ENCODE measurements around the gene ZNF792. TPM values are rescaled to one million over a fixed set of nuclear protein-coding genes. Genes with fewer than 3 reads are reported as not detected.

The ZNF792 gene
- total RNA-seq: 10 to 100 TPM in 2 of 4 donors, 1 to 10 TPM in 2; 4.4 to 16.5 (median 10.7) TPM

DNA sequence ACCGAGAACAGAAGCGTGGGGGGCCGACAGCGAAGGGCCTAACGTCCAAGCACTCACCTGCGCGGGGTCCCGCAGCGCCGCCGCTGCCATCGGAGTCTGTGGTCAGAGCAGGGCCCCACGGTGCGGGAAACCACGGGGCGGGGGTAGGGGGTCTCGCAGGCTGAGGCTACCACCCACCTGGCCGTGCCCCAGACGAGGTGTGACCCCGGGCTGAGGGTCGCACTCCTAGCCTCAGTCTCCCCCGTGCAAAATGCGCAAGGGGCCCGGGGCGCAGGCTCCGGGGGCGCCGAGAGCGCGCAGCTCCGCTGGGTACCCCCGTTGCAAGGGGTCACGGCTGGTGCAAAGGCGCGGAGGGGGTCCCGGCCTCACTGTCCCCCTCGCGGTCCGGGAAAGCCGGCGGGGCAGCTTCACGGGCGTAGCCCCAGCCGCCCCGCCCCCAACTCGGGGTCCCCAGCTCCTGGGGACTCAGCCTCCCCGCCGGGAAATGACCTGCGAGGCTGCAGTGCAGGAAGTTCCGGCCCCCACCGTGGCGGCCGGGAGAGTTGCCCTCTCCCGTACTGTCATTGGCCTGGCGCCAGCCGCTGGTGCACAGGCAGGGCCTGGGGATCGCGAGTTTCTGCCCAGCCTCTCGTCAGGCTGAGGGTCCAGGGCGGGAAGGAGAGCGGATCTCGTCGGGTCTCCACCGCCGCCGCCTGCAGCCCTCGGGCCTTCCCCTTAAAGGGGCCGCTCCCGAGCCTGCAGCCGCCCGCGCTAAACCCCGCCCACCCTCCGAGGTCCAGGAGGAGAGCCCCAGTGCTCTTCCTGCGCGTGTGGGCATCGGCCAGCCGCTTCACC, at the start of gene ZNF792:
TSS of gene ZNF792 (minus strand) at position 657 of the 834 bp plus-strand sequence. CDS start at position 90, 567 bp downstream.
- H3K4me1 ChIP-seq: peaks cover 0 to 6% of the 10 kb centered on the region in 2 donors
- peak; percentile 54 to 55 for DNase-seq
- intact Hi-C loops (cut with DNase I; ENCODE audit: low total_unique reads): no loop called here
- H3K27me3 ChIP-seq: no peaks in the 10 kb centered on the region
- H3K9me3 ChIP-seq: peaks cover 0 to 15% of the 10 kb centered on the region in 2 donors
- H3K27ac ChIP-seq: peak within 1 kb of the TSS; percentile 16 to 60
- H3K36me3 ChIP-seq: no peaks in the 10 kb centered on the region
- peak within 1 kb of the TSS; percentile 54 to 70 for H3K4me3 ChIP-seq
- no peak for TF ChIP-seq POLR2A (IDR thresholded peaks at IDR 0.05)

DNA sequence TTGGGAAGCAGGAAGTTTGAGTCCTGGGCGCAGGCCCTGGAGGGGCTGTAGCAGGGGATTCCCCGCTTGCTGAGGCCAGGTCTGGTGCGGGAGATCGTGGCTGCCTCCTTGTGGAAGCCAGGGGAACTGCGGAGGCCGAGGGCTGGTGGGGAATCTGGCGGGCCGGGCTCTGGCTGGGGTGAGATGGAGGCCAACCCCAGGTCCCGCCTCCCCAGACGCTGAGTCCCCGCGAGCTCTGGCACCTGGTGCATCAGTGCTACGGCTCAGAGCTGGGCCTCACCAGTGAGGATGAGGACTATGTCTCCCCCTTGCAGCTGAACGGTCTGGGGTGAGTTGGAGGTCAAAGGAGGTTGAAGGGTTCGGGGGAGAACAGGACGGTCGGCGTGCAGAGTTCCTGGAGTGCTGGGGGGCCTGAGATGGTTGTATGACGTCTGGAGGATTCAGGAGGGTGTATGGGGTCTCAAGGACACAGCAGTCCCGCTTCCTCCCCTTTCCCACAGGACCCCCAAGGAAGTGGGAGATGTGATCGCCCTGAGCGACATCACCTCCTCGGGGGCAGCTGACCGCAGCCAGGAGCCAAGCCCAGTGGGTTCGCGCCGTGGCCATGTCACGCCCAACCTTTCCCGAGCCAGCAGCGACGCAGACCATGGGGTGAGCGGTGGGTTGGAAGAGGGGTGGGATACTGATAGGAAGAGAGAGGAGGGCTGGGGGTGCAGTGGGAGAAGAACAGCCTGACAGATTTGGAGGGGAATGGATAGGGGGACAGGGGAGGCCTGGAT, 49.2 kb upstream of the ZNF792 start:
- Histone ChIP-seq H3K4me1 (peaks cover 0 to 8% of the 10 kb centered on the region in 2 donors), H3K36me3 (no peaks in the 10 kb centered on the region)
- intact Hi-C loops (cut with DNase I; ENCODE audit: low total_unique reads): loop anchor here (2.0 kb wide), 1 partner anchor 46 kb away; no protein-coding TSS in a partner anchor

DNA sequence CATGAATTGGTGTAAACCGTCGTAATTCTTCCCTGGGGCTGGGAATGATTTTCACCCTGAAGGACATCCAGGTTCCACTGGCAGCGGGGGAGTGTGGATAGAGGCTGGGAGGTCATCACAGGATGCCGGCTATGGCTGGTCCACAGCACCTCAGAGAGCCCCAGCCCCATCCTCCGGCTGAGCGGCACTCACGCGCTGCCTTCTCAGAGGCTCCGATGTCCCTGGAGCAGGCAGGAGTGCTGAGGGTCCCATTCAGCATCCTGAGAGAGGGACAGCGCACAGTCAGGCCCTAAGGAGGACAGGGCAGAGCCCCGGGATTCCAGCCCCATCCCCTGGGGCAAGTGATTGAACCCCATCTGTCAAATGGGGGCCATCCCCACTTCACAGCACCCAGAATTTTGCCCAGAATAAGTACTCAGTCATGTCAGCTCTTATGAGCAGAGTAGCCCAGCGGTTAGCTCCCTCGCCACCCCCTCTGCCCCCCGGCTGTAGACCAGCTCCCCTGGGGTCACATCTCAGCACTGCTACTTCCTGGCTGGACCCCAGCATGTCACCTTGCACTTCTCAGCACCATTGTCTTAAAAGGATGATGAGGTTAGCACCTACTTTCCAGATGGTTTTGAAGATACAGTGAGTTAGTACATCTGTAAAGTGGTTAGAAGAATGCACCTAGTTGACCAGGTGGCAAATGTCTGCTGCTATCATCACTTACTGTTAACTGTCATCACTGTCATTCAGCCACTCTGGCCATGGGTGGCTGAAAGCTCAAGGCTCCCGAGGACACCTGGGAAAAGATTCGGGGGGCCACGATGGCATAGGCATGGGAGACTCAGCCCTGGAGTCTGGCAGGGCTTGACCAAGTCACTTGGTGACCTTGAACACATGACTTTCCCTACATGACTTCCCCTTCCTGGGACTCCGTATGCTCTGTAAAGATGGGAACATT, 48.0 kb upstream of the ZNF792 start:
- Histone ChIP-seq H3K9me3 (no peaks in the 10 kb centered on the region), H3K27ac (no peak overlapping the region), H3K36me3 (no peaks in the 10 kb centered on the region), H3K4me3 (no peak overlapping the region), H3K27me3 (no peaks in the 10 kb centered on the region), H3K4me1 (peaks cover 0 to 8% of the 10 kb centered on the region in 2 donors)
- no peak for DNase-seq
- intact Hi-C loops (cut with DNase I; ENCODE audit: low total_unique reads): loop anchor here (2.0 kb wide), 1 partner anchor 45 kb away; no protein-coding TSS in a partner anchor
- TF ChIP-seq CTCF (IDR thresholded peaks at IDR 0.05): no peak
- TF ChIP-seq POLR2A (IDR thresholded peaks at IDR 0.05): no peak

More for the DNA sequence above, 49.2 kb upstream of the ZNF792 start:
- peak; percentile 67 to 80 for DNase-seq
- H3K4me3 ChIP-seq: no peak overlapping the region
- no peaks in the 10 kb centered on the region for H3K9me3 ChIP-seq
- no peaks in the 10 kb centered on the region for H3K27me3 ChIP-seq
- TF ChIP-seq CTCF (IDR thresholded peaks at IDR 0.05) (peak; percentile 89 to 94 (median 93)), POLR2A (IDR thresholded peaks at IDR 0.05) (no peak)
- peak overlapping the region in 1 of 2 donors; percentile 26 for H3K27ac ChIP-seq

DNA sequence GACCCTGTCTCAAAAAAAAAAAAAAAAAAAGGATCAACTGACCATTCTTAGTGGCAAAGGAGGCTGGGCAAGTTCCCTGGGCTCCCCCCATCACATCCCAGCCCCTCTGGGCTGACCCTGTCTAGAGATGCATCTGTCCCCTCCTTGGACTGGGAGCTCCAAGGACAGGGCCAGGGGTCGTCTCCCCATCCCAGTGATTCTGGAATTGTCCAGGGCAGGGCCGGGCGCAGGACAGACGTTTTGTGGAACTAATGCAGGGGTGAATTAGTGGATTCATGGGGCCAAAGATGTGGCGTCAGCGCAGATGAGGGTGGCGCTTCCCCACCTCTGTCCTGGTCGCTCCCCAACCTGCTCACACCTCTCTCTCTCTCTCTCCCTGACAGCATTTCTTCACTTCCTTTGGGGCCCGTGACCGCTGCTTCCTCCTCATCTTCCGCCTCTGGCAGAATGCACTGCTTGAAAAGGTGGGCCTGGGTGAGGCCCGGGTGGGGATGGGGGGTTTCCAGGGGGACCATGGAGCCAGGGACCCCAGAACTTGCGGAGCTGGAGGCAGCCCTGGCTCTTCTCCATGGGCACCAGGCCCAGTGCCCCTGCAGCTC, 47.2 kb upstream of the ZNF792 start:
- Histone ChIP-seq H3K27me3 (no peaks in the 10 kb centered on the region), H3K4me1 (peaks cover 0 to 8% of the 10 kb centered on the region in 2 donors), H3K27ac (no peak overlapping the region), H3K36me3 (no peaks in the 10 kb centered on the region), H3K4me3 (no peak overlapping the region), H3K9me3 (no peaks in the 10 kb centered on the region)
- TF ChIP-seq CTCF (IDR thresholded peaks at IDR 0.05): no peak
- TF ChIP-seq POLR2A (IDR thresholded peaks at IDR 0.05): no peak
- intact Hi-C loops (cut with DNase I; ENCODE audit: low total_unique reads): no loop called here
- DNase-seq: no peak
